Measurements from ENCODE around the gene MAP4K4. TPM values are rescaled to one million over a fixed set of nuclear protein-coding genes. Genes with fewer than 3 reads are reported as not detected.
A peak's percentile ranks its signal among the peaks of the same experiment; 100 is the strongest.
"Not testable (repeated sequence)": the region's sequence is repeated elsewhere in the genome, so short reads cannot be mapped to it uniquely, and the experiment has no call there.

MAP4K4 gene
- polyA plus RNA-seq, 1 donor (not counting 4 experiments of a cell fraction or from before 2014, with no cell fraction given) = 84.1 TPM

- H3K9me1 ChIP-seq (ENCODE audit: control insufficient read depth, extremely low read depth, insufficient read depth, low read length) = no peaks in the 10 kb centered on the region
- FAIRE-seq (no peak), DNase-seq (ENCODE audit: low read depth, low spot score) (no peak)
- H3K4me3 ChIP-seq (ENCODE audit: control insufficient read depth in 2 of 3, extremely low read depth in 1 of 3, insufficient read depth in 2 of 3, low read depth in 1 of 3, low read length in 3 of 3) = peak overlapping the region in 2 of 3 experiments; percentile 19 to 21
- H2AFZ ChIP-seq (ENCODE audit: control insufficient read depth, low read length) = no peak overlapping the region
- H3K36me3 ChIP-seq (ENCODE audit: control insufficient read depth in 2 of 2, extremely low read depth in 1 of 2, insufficient read depth in 2 of 2, low read length in 2 of 2) = no peaks in the 10 kb centered on the region
- H3K79me2 ChIP-seq (ENCODE audit: control insufficient read depth, insufficient read depth, low read length) = peaks cover 71% of the 10 kb centered on the region
- H3K27me3 ChIP-seq (ENCODE audit: control insufficient read depth, extremely low read depth, insufficient read depth, low read length) = no peaks in the 10 kb centered on the region
- peak overlapping the region; percentile 51 for H3K9ac ChIP-seq (ENCODE audit: control insufficient read depth, extremely low read depth, insufficient read depth, low read length)
- H3K27ac ChIP-seq (ENCODE audit: control insufficient read depth, insufficient read depth, low read length) = peak overlapping the region; percentile 86
- no peak for TF ChIP-seq CTCF (optimal IDR thresholded peaks at IDR 0.05 in 1 of 3, IDR thresholded peaks at IDR 0.05 in 1 of 3, conservative IDR thresholded peaks at IDR 0.05 in 1 of 3; ENCODE audit: extremely low read depth in 1 of 3, insufficient read depth in 2 of 3, low read length in 3 of 3)
- no peaks in the 10 kb centered on the region for H3K9me3 ChIP-seq (ENCODE audit: control insufficient read depth, low read depth, low read length)
- peaks cover 51% of the 10 kb centered on the region for H3K4me1 ChIP-seq (ENCODE audit: control insufficient read depth, extremely low read depth, insufficient read depth, low read length)
- H3K4me2 ChIP-seq (ENCODE audit: control insufficient read depth, extremely low read depth, insufficient read depth, low read depth, low read length) = peak overlapping the region; percentile 70
- no peaks in the 10 kb centered on the region for H4K20me1 ChIP-seq (ENCODE audit: control insufficient read depth, extremely low read depth, insufficient read depth, low read length)
- dilution Hi-C loops (cut with MboI; ENCODE audit: extremely low pct_ligation_motif_present, low sequenced_read_pairs) = no loop called here
Measured at GRCh38 chr2:101745711-101746694, 48.5 kb downstream of the MAP4K4 start.

GRCh38 chr2:101748000-101748399, 50.5 kb downstream of the MAP4K4 start:
- Histone ChIP-seq H4K20me1 (ENCODE audit: control insufficient read depth, extremely low read depth, insufficient read depth, low read length) (peaks cover 10% of the 10 kb centered on the region), H3K27ac (ENCODE audit: control insufficient read depth, insufficient read depth, low read length) (no peak overlapping the region), H3K4me1 (ENCODE audit: control insufficient read depth, extremely low read depth, insufficient read depth, low read length) (peaks cover 54% of the 10 kb centered on the region), H3K9ac (ENCODE audit: control insufficient read depth, extremely low read depth, insufficient read depth, low read length) (no peak overlapping the region), H3K27me3 (ENCODE audit: control insufficient read depth, extremely low read depth, insufficient read depth, low read length) (no peaks in the 10 kb centered on the region), H3K9me1 (ENCODE audit: control insufficient read depth, extremely low read depth, insufficient read depth, low read length) (no peaks in the 10 kb centered on the region), H3K4me2 (ENCODE audit: control insufficient read depth, extremely low read depth, insufficient read depth, low read depth, low read length) (no peak overlapping the region), H3K36me3 (ENCODE audit: control insufficient read depth in 2 of 2, extremely low read depth in 1 of 2, insufficient read depth in 2 of 2, low read length in 2 of 2) (no peaks in the 10 kb centered on the region), H3K79me2 (ENCODE audit: control insufficient read depth, insufficient read depth, low read length) (peaks cover 77% of the 10 kb centered on the region), H3K4me3 (ENCODE audit: control insufficient read depth in 2 of 3, extremely low read depth in 1 of 3, insufficient read depth in 2 of 3, low read depth in 1 of 3, low read length in 3 of 3) (no peak overlapping the region), H2AFZ (ENCODE audit: control insufficient read depth, low read length) (no peak overlapping the region), H3K9me3 (ENCODE audit: control insufficient read depth, low read depth, low read length) (no peaks in the 10 kb centered on the region)
- DNase-seq (ENCODE audit: low read depth, low spot score) (no peak), FAIRE-seq (no peak)
- TF ChIP-seq EZH2 (IDR thresholded peaks at IDR 0.05; ENCODE audit: low read length) (no peak), CTCF (optimal IDR thresholded peaks at IDR 0.05 in 1 of 3, IDR thresholded peaks at IDR 0.05 in 1 of 3, conservative IDR thresholded peaks at IDR 0.05 in 1 of 3; ENCODE audit: extremely low read depth in 1 of 3, insufficient read depth in 2 of 3, low read length in 3 of 3) (no peak)
- dilution Hi-C loops (cut with MboI; ENCODE audit: extremely low pct_ligation_motif_present, low sequenced_read_pairs) = no loop called here

- H3K36me3 ChIP-seq (ENCODE audit: control insufficient read depth in 2 of 2, extremely low read depth in 1 of 2, insufficient read depth in 2 of 2, low read length in 2 of 2); dilution Hi-C loops (cut with MboI; ENCODE audit: extremely low pct_ligation_motif_present, low sequenced_read_pairs); H3K4me3 ChIP-seq (ENCODE audit: control insufficient read depth in 2 of 3, extremely low read depth in 1 of 3, insufficient read depth in 2 of 3, low read depth in 1 of 3, low read length in 3 of 3); H4K20me1 ChIP-seq (ENCODE audit: control insufficient read depth, extremely low read depth, insufficient read depth, low read length); H3K9me3 ChIP-seq (ENCODE audit: control insufficient read depth, low read depth, low read length); H3K27ac ChIP-seq (ENCODE audit: control insufficient read depth, insufficient read depth, low read length); H3K9ac ChIP-seq (ENCODE audit: control insufficient read depth, extremely low read depth, insufficient read depth, low read length); H3K4me2 ChIP-seq (ENCODE audit: control insufficient read depth, extremely low read depth, insufficient read depth, low read depth, low read length); H3K9me1 ChIP-seq (ENCODE audit: control insufficient read depth, extremely low read depth, insufficient read depth, low read length); FAIRE-seq; DNase-seq (ENCODE audit: low read depth, low spot score); H3K27me3 ChIP-seq (ENCODE audit: control insufficient read depth, extremely low read depth, insufficient read depth, low read length); H2AFZ ChIP-seq (ENCODE audit: control insufficient read depth, low read length): not testable (repeated sequence)
- Histone ChIP-seq H3K79me2 (ENCODE audit: control insufficient read depth, insufficient read depth, low read length) (peaks cover 77% of the 10 kb centered on the region), H3K4me1 (ENCODE audit: control insufficient read depth, extremely low read depth, insufficient read depth, low read length) (peaks cover 52% of the 10 kb centered on the region)
Measured at GRCh38 chr2:101748462-101748861, 51.0 kb downstream of the MAP4K4 start.
